Measurements from ENCODE around the gene PLCH1. TPM values are rescaled to one million over a fixed set of nuclear protein-coding genes. Genes with fewer than 3 reads are reported as not detected.
"Not testable (repeated sequence)": the region's sequence is repeated elsewhere in the genome, so short reads cannot be mapped to it uniquely, and the experiment has no call there.

Gene PLCH1
- total and polyA plus RNA-seq, 2 of the 13 experiments (the other 11 are each of a cell fraction or from before 2014, with no cell fraction given) = 2.0 to 3.0 TPM

GRCh38 chr3:155622647-155623046 is 122.2 kb downstream of the PLCH1 start:
- peak; percentile 41 for DNase-seq (ENCODE audit: low spot score)
- ATAC-seq; CTCF ChIA-PET (ENCODE audit: low intra/inter-chr PET ratio, low total read pairs); H3K9ac ChIP-seq (ENCODE audit: insufficient read depth, low read depth, low read length); H3K9me3 ChIP-seq (ENCODE audit: low read length); BruUV-seq (replicated peaks); H2AFZ ChIP-seq (ENCODE audit: low read length); in situ Hi-C loops (cut with HindIII; ENCODE audit: extremely low pct_ligation_motif_present, low pct_unique_long_range_greater_than_20kb); H3K4me3 ChIP-seq (replicated peaks in 1 of 3; ENCODE audit: insufficient read depth in 1 of 3, low read depth in 2 of 3, low read length in 3 of 3); H4K20me1 ChIP-seq (ENCODE audit: insufficient read depth, low read length); H3K27ac ChIP-seq (ENCODE audit: extremely low read length, insufficient read depth, low read length); H3K27me3 ChIP-seq (ENCODE audit: control insufficient read depth in 1 of 2, insufficient read depth in 2 of 2, low read length in 2 of 2); H3K36me3 ChIP-seq (replicated peaks in 1 of 2; ENCODE audit: control insufficient read depth in 1 of 2, insufficient read depth in 2 of 2, low read length in 2 of 2); FAIRE-seq; H3K79me2 ChIP-seq (ENCODE audit: insufficient read depth, low read length); TF ChIP-seq FOXP1 (IDR thresholded peaks at IDR 0.05); CREM (CRISPR knock-in tag; IDR thresholded peaks at IDR 0.05); SOX6 (IDR thresholded peaks at IDR 0.05): not testable (repeated sequence)
- POLR2A ChIA-PET = interaction anchor here (1.6 kb wide), 1 partner anchor 17 kb away, joined by 4 read pairs; no protein-coding TSS in a partner anchor
- WGBS (ENCODE audit: low lambda C conversion rate) = 0% methylated on average over 3 of the region's 3 CpGs
- Histone ChIP-seq H3K4me2 (ENCODE audit: low read depth, low read length) (0 out of 2 replicates have a peak overlapping the region, but pooled peaks have one; percentile 12), H3K4me1 (ENCODE audit: insufficient read depth, low read length) (peaks cover 62% of the 10 kb centered on the region)
- intact Hi-C loops (cut with micrococcal nuclease; ENCODE audit: unreplicated experiment) = loop anchor here (5.0 kb wide), 1 partner anchor 45 kb away; no protein-coding TSS in a partner anchor
- TF ChIP-seq FOXP4 (CRISPR knock-in tag; IDR thresholded peaks at IDR 0.05) = peak; percentile 74
- TF ChIP-seq AHDC1 (CRISPR knock-in tag; IDR thresholded peaks at IDR 0.05; ENCODE audit: borderline replicate concordance) = 0 out of 2 replicates have a peak, but pooled peaks have one; percentile 28
- TF ChIP-seq HDAC1 (CRISPR knock-in tag; IDR thresholded peaks at IDR 0.05) = peak; percentile 42; the same call in 1 of the 2 replicates
- peak; percentile 73; the same call in 1 of the 2 replicates for TF ChIP-seq TCF7 (IDR thresholded peaks at IDR 0.05; ENCODE audit: low read depth)
- TF ChIP-seq RARA (CRISPR knock-in tag; IDR thresholded peaks at IDR 0.05) = peak; percentile 77
- 0 out of 2 replicates have a peak, but pooled peaks have one; percentile 12 for TF ChIP-seq ARID3A (IDR thresholded peaks at IDR 0.05; ENCODE audit: low read depth, low read length)
- TF ChIP-seq TBX3 (IDR thresholded peaks at IDR 0.05; ENCODE audit: borderline replicate concordance) = peak; percentile 84; the same call in 1 of the 2 replicates
- TF ChIP-seq FOXP1 (CRISPR knock-in tag; IDR thresholded peaks at IDR 0.05) = peak; percentile 75; the same call in 1 of the 2 replicates
- TF ChIP-seq TBX2 (CRISPR knock-in tag; IDR thresholded peaks at IDR 0.05; ENCODE audit: borderline replicate concordance) = peak; percentile 64; the same call in 1 of the 2 replicates
- TF ChIP-seq CREM (IDR thresholded peaks at IDR 0.05) = peak; percentile 43; the same call in 1 of the 2 replicates
- 0 out of 2 replicates have a peak, but pooled peaks have one; percentile 20 for TF ChIP-seq SAP130 (CRISPR knock-in tag; IDR thresholded peaks at IDR 0.05; ENCODE audit: low read depth)
- peak; percentile 24; the same call in 1 of the 2 replicates for TF ChIP-seq GFI1 (CRISPR knock-in tag; IDR thresholded peaks at IDR 0.05; ENCODE audit: borderline replicate concordance)
- TF ChIP-seq SOX6 (CRISPR knock-in tag; IDR thresholded peaks at IDR 0.05) = peak; percentile 78
- peak; percentile 51; the same call in 1 of the 2 replicates for TF ChIP-seq GATAD2A (CRISPR knock-in tag; IDR thresholded peaks at IDR 0.05)

Data from HepG2 (cell line).